Muscle of back (tissue), 11 donors: ENCODE results near the gene XRCC1. TPM values are rescaled to one million over a fixed set of nuclear protein-coding genes. Genes with fewer than 3 reads are reported as not detected.
A peak's percentile ranks its signal among the peaks of the same experiment; 100 is the strongest.
"Not testable (repeated sequence)": the region's sequence is repeated elsewhere in the genome, so short reads cannot be mapped to it uniquely, and the experiment has no call there.

Source experiments
- DNase-seq, 3 donors: peaks; one replicate each; pipeline versions ENCODE4 v3.0.0 to v3.0.0-alpha.2; 2013
- polyA plus RNA-seq, 10 donors: library from polyadenylated mRNA; unstranded; fragments of 120-200 nt; gene quantifications; one replicate each; pipeline ENCODE4 v1.2.1, GENCODE V29; 2013; ENCODE audit not compliant: insufficient read length in 10 of 10

XRCC1 gene
- polyA plus RNA-seq, 10 donors: 24.5 to 40.6 (median 29.6) TPM

DNA sequence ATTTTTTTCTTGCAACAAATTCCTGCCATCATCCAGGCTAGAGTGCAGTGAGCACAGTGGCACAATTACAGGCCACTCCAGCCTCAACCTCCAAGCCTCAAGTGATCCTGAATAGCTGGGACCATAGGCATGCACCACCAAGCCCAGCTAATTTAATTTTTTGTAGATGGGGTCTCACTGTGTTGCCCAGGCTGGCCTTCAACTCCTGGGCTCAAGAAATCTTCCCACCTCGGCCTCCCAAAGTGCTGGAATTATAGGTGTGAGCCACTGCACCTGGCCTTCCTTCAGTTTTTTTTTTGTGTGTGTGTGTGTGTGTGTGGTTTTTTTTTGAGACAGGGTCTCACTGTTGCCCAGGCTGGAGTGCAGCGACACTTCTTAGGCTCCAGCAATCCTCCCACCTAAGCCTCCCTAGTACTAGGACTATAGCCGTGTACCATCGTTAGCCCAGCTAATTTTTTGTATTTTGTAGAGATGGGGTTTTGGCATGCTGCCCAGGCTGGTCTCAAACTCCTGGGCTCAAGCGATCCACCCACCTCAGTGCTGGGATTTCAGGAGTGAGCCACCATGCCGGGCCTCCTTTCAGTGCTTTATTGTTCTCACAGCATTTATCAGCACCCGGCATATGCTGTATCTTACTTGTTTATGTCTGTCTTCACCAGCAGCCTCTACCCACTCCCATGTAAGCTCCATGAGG is 30.7 kb upstream of the XRCC1 start:
- no peak for DNase-seq

DNA sequence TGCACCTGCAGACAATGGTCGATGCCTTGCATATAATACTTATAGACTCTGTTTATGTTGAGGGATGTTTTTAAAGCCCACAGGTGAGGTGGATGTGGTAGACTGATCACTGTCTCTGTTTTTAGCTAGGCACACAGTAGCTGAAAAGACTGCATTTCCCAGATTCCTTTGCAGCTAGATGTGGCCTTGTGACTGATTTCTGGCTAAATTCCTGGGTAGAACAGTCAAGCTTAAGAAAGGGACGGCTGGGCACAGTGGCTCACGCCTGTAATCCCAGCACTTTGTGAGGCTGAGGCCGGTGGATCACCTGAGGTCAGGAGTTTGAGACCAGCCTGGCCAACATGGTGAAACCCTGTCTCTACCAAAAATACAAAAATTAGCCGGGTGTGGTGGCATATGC is 25.0 kb upstream of the XRCC1 start:
- DNase-seq: not testable (repeated sequence)

DNA sequence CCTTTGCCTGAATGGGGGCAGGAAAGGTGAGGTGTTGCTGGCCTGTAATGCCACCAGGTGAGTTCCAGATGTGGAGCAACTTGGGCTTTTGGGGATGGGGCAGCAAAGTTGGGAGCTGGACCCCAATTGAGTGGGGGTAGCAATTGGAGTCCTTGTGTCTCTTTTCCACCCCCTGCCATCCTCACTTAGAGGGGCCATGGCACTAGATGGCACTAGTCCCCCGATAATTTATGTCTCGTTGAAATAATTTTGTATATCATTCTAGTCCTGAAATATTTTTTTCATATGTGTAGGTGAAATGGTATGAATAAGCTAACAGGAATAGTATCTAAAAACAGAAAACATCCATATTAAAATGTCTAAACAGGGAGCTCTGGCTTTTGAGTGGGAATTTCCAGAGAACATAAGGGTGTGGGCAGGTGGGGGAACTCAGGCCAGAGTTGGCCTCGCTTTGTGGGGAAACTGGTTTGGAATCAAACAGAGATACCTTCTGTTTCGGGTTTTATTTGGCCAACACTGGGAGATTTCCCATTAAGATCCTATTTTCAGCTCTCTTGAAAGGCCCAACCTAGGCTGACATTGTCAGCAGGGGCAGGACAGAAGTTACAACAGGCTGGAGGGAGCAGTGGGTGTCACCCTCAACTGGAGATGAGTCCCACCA is 24.4 kb upstream of the XRCC1 start:
- DNase-seq: no peak

DNA sequence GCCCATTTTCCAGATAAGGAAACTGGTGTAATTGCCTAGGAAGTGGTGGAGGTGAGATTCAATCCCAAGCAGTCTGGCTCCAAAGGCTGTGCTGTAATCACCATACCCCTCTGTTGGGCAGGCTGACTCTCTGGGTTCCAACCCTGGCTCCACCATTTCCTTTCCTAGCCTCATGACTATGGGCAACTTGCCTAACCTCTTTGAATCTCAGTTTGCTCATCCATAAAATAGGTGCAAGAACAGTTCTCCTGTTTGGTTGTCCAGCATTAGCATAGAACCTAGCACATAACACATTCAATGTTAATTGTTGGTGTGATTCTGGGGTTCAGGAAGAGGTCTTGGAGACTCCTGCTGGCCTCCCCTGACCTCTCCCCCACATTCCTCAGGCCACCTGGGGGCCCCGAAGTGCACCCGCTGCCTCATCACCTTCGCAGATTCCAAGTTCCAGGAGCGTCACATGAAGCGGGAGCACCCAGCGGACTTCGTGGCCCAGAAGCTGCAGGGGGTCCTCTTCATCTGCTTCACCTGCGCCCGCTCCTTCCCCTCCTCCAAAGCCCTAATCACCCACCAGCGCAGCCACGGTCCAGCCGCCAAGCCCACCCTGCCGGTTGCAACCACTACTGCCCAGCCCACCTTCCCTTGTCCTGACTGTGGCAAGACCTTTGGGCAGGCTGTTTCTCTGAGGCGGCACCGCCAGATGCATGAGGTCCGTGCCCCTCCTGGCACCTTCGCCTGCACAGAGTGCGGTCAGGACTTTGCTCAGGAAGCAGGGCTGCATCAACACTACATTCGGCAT is 23.3 kb upstream of the XRCC1 start:
- no peak for DNase-seq

DNA sequence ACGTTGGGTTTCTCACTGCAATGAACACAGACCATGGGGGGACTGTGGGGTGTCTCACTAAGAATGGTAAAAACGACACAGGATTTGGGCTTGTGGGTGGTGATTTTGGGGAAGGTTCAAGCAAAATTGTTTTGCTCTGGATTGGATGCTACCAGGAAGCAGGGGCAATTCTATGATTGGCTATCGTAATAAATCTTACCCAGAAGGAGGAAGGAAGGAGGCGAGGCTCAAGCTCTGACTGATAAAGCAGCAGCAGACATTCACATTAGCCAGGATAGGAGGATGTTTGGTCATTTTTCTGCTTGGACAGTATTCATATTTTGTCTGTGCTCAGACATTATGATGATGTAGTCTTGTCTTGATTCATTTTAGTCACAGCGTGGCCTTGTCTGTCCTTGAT is 22.5 kb upstream of the XRCC1 start:
- no peak for DNase-seq

DNA sequence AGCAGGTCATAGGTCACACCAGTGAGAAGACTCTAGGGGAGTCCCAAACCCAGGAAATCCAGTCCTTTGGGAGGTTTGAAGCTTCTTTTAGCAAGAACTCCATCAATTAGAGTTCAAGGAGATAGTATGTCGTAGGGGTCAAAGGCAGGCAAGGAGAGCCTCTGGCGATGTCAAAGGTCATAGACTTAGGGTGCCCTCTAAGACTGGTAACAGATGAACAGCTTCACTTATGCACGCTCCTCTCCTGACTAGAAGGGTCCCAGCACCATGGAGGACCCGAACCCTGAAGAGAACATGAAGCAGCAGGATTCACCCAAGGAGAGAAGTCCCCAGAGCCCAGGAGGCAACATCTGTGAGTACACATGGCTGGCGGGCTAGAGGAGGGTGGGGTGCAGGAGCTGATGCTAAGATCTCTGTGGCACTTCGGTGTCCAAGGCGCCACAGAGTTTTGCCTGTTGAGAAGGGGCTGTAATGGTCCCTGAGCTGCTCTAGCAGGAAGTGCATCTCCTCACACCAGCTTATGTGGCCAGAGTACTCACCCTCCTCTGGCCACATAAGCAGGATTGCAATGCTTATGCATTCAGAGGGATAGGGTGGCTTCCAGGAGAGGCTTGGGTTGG is 21.6 kb upstream of the XRCC1 start:
- no peak for DNase-seq

DNA sequence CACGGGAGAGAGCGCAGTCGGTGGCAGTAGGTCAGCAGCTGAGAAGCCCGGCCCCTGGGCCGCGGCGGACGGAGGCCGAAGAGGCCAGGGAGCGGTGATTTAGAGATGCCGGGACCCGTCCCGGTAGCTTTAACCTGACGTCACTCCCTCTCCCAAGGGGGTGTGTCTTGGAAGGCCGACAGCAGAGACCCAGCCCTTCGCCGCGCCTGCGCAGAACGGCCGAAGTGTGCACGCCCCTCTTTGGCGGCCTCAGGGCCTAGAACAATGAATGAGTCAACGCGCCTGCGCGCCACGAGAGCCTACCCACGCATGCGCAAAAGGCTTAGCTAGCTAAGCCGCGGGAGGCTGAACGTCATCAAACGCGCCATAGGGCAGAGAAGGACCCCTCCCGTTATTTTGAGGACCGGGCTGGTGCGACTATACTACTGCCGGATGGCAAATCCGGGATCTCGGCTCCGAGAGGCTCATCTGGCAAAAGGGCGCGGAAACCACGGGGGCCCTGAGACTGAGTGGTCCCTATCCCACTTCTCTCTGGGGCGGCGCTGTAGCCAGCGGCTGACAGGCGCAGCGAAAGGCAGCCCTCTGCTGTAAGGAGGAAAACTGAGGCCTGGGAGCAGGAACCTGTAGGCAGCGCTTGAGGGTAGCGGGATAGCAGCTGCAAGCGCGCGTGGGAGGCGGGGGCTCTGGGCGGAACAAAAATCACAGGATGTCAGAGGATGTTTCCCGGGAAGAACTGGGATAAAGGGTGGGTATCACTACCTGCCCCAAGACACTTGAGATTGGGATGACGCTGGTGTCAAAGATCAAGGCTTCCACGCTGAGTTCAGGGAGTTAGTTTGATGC is 20.9 kb upstream of the XRCC1 start, which contains the start of the genes IRGQ and ZNF576:
IRGQ (minus strand) TSS at position 136 of the 843 bp plus-strand sequence. CDS start 796 bp downstream, outside the sequence.
ZNF576 (plus strand) TSS at position 597 of the 843 bp plus-strand sequence. CDS start 514 bp downstream, outside the sequence.
- DNase-seq: peak; percentile 100

DNA sequence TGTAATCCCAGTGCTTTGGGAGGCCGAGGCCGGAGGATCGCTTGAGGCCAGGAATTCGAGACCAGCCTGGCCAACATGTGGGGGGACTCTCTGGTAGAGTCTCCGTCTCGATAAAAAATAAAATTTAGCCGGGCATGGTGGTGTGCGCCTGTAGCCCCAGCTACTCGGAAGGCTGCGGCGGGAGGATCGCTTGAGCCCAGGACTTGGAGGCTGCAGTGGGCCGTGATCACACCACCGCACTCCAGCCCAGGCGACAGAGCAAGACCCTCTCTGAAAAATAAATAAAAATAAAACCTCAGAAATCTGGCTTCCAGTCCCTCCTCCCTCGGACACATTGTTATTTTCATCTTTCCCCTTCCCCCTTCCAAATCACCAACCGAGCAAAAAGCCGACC is 20.3 kb upstream of the XRCC1 start:
- DNase-seq: no peak

DNA sequence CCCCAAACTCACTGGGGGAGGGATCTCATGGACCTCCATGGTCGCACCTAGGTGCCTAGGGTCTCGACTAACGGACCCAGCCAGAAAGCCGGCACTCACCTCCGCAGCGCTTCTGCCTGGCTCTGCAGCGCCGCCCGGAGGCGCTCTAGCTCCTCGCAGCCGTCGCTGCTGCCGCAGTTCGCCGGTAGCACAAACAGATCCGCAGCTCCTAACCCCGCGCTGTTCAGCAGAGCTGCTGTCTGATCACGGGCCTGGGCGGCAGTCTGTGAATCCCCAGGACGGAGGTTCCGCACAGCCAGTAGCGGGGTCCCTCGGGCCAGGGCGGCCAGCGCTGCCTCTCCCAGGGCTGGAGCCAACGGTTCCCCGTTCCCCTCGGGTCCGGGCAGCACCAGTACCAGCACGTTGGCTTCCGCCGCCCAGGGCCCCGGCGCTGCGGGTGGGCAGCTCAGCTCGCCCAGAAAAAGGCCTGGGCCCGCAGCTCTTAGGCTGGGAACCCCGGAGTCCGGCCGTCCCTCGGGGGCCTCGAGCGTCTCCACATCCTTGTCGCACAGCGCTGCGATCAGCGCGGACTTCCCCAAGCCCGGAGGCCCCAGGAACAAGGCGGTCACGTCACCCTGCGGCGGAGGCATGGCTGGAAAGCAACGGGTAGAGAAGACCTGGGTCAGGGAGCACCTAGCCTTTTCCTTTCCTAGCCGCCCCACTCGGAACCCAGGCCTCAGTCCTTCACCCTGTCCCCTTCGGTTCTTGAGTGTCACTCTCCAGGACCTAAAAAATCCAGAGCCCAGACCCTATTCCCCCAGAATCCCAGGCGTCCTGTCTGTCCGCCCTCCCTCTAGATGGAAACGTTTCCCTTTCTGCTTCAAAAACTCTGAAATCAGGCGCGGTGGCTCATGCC is 19.6 kb upstream of the XRCC1 start:
- peak in 2 of 3 donors; percentile 61 to 80 for DNase-seq

DNA sequence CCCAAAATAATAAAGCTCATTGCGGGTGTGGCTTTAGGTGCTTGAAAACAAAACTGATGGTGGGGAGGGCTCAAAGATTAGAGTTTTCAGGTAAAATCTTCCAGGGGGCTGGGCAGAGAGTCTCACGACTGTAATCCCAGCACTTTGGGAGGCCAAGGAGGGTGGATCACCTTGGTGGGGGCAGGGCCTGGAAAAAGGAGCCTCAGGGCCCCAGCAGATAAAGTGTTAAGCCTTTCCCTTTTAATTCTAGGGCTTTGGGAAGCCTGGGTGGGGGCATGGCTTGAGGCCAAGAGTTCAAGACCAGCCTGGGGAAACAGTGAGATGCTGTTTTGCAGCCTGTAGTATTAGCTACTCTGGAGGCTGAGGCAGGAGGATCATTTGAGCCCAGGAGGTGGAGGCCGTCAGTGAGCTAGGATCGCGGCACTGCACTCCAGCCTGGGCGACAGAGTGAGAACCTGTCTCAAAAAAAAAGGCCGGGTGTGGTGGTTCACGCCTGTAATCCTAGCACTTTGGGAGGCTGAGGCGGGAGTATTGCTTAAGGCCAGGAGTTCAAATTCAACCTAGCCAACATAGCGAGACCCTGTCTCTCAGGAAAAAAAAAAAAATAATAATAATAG is 18.9 kb upstream of the XRCC1 start:
- DNase-seq: no peak

DNA sequence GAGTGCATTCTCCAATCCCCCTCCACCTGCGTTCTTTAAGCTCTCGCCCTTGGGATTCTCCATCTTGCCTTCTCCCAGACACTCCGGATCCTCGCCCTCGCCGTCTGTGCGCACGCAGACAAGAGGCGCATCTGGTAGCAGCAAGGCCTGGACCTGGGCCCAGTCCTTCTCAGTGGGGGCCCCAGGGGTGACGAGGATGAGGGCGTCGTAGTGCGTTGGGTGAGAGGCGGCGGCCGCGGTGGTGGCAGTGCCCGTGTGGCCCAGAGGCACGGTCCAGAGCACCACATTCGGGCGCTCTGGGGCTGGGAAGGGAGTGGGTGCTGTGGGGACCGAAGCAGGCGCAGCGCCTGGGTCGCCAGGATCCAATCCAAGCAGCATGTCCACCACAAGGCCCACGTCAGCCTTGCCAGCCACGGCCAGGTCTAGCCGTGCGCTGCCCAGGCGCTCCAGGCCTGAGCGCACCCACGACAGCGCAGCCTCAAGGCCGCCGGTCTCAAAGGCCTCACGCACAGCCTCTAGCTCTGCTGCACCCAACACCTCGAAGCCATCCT is 17.5 kb upstream of the XRCC1 start:
- DNase-seq: no peak

DNA sequence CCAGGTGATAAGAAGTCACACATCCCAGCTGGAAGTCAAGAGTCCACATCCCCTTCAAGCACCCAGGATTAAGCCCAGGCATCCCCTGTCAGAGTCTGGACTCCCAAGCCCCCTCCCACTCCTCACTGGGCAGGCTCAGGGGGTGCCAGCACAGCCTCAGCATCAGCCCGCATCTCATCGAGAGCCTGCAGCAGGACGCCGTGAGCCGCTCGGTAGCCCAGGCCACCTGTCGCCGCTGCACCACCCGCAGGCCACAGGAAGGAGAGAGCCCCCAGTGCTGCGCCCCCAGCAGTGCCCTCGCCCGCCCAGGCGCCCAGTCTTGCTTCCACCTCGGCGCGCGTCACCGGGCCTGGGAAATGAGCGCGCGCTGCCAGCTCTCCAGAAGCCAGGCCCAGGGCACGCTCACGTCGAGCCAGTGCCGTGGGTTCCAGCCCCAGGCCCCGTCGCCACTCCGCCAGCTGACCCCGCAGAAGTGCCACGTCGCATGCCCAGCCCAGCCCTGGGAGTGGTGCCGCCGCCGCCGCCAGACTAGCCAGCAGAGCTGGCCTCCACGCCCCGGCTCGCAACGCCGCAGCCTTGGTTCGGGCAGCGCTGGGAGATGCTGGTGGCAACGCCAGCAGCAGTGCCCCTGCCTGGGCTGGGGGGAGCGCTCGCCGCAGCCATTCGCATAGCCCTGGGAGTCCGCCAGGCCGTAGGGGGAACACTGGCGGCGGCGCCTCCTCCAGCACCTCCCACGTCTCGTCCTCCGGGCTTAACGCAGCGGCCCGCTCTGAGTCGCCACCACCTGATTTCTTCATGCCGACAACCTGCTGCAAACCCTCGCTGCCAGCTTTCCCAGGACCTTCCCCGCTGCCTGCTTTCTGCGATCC is 16.8 kb upstream of the XRCC1 start:
- no peak for DNase-seq

DNA sequence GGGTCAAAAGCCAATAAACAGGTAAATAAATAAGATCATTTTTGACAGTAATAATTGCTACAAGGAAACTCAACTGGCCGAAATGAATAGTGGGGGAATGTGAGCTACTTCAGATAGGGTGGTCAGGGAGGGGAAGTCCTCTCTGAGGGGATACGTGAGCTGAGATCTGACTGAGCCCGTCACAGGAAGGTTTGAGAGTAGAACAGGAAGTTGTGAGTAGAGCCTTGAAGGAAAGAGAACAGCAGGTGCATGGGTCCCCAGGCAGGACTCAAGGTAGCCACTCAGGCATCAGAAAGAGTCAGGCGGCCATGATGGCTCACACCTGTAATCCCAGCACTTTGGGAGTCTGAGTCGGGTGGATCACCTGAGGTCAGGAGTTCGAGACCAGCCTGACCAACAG is 14.4 kb upstream of the XRCC1 start:
- no peak for DNase-seq

DNA sequence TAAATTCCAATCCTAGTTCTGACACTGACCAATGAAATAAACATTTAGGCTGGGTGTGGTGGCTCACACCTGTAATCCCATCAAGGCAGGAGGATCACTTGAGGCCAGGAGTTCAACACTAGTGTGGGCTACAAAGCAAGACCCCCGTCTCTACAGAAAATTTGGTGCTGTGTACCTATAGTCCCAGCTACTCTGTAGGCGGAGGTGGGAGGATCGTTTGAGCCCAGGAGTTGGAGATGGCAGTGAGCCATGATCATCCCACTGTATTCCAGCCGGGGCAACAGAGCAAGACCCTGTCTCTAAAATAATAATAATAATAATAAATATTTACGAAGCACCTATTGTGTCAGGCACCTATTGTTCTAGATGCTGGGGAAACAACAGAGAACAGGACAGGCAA is 13.9 kb upstream of the XRCC1 start:
- no peak for DNase-seq

DNA sequence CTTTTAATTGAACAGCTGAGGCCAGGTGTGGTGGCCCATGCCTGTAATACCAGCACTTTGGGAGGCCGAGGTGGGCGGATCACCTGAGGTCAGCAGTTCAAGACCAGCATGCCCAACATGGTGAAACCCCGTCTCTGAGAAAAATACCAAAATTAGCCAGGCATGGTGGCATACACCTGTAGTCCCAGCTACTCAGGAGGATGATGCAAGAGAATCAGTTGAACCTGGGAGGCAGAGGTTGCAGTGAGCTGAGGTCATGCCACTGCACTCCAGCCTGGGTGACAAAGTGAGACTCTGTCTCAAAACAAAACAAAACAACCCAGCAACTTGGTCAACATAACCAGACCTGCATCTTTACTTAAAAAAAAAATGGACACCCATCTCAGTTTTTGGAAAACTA is 11.7 kb upstream of the XRCC1 start:
- not testable (repeated sequence) for DNase-seq

DNA sequence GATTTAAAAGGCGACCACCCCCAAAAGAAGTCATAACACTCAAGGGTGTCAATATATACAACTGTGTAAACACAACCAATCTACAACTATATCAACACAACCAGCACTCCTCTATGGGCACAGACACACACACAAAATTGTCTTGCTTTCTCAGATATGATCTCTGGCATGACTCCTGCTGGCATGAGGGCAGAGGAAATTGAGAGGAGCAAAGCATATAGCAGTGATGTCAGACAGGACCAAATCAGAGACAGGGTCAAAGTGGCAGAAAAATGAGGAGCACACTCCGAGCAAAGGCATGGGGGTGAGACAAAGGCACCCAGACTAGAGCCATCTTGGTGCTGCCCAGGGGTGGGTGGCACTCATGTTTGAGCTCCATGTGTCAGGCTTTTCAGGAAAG is 11.0 kb upstream of the XRCC1 start:
- DNase-seq: no peak

DNA sequence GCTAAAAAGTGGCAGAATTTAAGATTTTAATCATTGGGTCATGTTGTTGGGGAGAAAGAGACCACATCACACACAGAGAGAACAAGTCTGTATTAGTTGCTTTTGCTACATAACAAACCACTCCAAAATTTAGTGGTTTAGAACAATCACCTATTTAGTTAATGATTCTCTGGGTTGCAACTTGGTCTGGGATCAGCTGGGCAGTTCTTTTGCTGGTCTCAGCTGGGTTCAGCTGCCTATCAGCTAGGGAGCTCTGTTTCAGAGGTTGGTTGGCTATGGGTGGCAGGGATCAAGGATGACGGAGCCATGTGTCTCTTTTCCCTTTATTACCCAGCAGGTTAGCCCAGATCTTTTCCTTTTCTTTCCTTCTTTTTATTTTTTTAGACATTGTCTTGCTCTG is 9.2 kb upstream of the XRCC1 start:
- no peak for DNase-seq

DNA sequence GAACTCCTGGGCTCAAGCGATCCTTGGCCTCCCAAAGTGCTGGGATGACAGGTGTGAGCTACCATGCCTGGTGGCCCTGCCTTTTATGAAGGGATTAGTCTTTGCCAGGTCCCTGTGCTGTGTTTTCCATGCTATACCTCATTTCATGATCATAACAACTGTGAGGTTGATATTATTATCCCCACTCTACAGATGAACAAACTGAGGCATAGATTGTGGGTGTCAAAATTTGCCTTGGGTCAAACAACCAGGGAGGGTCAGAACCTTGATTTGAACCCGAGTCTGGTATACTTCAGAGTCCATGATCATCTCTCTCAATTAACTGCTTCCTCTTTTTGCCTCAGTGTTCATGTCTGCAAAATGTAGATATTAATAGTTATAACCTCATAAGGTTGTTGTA is 7.2 kb upstream of the XRCC1 start:
- no peak for DNase-seq
